ENCODE results near the gene CACNA2D2.

GRCh38 chr3:50545781-50546180, 42.3 kb upstream of the CACNA2D2 start:
- TF ChIP-seq CTCF (IDR thresholded peaks at IDR 0.05) (no peak), POLR2A (IDR thresholded peaks at IDR 0.05) (no peak)

Data from adrenal gland (tissue), 5 donors.